GM18526 (cell line): ENCODE results near the gene HIVEP3.

ENCODE experiments used
- POLR2A ChIP-seq: IDR thresholded peaks from 3 replicates; pipeline ENCODE4 v1.6.1; 2011; ENCODE audit not compliant: insufficient read length; ENCODE audit errors: extremely low read depth

The HIVEP3 gene

DNA sequence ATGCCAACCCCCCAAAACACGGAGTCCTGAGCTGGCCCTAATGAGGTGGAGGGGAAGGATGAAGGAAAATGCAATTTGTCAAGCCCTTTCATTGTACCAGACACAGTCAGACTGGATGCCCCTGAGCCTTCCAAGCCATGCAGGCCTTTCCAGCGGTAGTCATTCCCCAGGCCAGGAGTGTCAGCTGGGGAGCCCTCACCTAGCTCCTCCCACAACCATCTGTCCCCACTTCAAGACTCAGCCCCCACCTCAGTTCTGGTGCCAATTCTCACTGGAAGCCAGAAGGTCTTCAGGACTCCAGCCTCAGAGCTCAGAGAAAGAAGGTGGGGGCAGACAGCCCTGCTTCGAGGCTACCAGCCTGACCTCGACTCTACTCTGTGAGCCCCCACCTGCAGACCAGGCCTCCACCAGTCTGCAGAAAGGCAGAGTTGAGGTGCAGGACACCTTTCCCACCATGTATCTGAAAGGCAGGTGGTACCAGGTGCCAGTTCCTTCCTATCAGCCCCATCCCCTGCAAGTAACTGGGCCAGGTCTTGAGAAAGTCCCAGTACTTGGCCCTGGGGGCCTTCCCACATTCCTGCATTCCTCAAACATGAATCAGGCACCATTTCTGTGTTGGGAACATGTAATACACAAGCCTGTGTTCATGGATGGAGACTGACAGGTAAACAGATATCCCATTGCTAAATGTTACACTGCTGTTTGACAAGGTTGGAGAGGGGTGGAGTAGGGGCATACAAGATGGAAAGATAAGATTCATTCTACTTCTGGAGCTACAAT, 253.7 kb downstream of the HIVEP3 start:
- no peak for TF ChIP-seq POLR2A

DNA sequence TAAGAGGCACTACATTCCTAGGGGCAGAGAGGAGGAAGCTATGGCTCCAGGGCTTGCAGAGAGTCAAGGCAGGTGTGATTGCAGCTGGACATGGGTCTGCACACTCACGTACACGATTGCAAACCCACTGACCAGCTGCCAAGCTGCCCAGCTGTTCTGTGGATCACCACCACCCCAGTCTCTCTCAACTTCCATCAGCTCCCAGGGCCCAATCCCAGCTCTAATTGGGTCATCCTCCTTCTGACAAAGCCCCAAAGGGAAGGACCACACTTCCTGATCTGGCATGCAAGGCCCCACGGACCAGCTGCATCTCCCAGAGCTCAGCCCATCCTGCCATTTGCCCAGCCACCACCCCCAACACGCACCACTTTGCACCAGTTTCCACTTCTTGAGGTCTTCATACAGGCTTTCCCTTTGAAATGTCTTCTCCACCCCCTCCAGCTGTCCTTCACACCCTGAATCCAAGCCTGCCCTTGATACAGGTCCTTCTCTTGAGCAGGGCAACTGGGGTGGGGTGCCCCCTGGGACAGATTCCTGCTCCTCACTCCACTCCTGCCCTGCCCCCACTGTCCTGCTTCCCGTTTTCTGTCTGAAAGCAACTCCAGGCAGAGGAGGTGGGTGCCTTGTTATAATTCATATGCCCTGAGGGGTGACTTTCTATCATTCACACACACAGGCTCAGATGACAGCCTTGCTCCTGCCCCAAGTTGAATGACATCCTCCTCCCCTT, 254.9 kb downstream of the HIVEP3 start:
- TF ChIP-seq POLR2A, result no peak

GRCh38 chr1:41662765-41663437, 255.8 kb downstream of the HIVEP3 start:
- peak; percentile 8 for TF ChIP-seq POLR2A

- TF ChIP-seq POLR2A, result peak; percentile 26
Observed at GRCh38 chr1:41662061-41662764, 256.5 kb downstream of the HIVEP3 start.

GRCh38 chr1:41661428-41662060, 257.2 kb downstream of the HIVEP3 start:
- TF ChIP-seq POLR2A, result no peak

- no peak for TF ChIP-seq POLR2A
Observed at GRCh38 chr1:41660570-41661427, 257.9 kb downstream of the HIVEP3 start.

DNA sequence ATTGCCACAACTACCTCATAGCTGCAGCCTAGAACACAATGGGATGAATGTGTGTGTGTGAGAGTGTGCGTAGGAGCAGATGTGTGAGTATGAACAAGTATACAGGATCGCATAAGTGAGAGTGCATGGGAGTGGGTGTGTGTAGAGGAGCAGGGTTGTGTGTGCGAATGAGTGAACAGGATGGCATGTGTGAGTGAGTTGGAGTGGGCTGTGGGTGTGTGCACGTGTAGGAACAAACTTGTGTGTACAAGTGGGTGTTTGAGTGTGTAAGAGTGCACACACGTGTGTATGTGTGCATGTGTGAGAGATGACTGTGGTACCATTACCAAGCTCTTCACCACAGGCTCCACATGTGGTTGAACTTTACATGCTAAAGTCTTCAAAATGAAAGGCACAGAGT, 258.8 kb downstream of the HIVEP3 start:
- TF ChIP-seq POLR2A, result no peak

- no peak for TF ChIP-seq POLR2A
Observed at GRCh38 chr1:41659159-41659495, 259.6 kb downstream of the HIVEP3 start.

GRCh38 chr1:41658431-41659158, 260.1 kb downstream of the HIVEP3 start:
- no peak for TF ChIP-seq POLR2A

GRCh38 chr1:41657679-41658295, 260.9 kb downstream of the HIVEP3 start:
- no peak for TF ChIP-seq POLR2A

GRCh38 chr1:41656825-41657500, 261.8 kb downstream of the HIVEP3 start:
- TF ChIP-seq POLR2A, result no peak

DNA sequence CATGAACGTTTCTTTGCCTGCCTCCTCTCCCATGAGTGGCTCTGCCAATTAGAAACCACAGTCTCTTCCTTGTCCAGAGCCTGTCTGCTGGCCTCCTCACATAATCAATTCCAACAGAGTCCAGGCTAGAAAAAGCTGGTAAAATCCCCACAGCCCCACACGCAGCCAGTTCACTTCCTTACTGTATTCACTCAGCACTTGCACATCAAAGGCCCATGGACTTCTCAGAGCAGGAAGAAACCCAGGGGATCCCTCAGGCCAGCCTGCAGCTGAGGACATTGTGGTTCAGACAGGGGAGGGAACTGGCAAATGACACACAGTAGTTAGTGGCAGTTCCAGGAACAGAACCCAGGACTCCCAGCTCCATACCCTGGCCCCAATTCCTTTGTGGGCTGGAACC, 262.7 kb downstream of the HIVEP3 start:
- TF ChIP-seq POLR2A, result no peak
